GM21360 (cell line): ENCODE results near the gene RPS6KA2.

Experiments
- ATAC-seq: cut with Tn5 transposase; IDR thresholded peaks from one replicate; pipeline ENCODE4 v1.9.1; 2021; ENCODE audit warnings: mild to moderate bottlenecking, moderate library complexity; ENCODE audit not compliant: unreplicated experiment

The RPS6KA2 gene

GRCh38 chr6:166616261-166617238 lies 10.5 kb downstream of the RPS6KA2 start:
- no peak for ATAC-seq

DNA sequence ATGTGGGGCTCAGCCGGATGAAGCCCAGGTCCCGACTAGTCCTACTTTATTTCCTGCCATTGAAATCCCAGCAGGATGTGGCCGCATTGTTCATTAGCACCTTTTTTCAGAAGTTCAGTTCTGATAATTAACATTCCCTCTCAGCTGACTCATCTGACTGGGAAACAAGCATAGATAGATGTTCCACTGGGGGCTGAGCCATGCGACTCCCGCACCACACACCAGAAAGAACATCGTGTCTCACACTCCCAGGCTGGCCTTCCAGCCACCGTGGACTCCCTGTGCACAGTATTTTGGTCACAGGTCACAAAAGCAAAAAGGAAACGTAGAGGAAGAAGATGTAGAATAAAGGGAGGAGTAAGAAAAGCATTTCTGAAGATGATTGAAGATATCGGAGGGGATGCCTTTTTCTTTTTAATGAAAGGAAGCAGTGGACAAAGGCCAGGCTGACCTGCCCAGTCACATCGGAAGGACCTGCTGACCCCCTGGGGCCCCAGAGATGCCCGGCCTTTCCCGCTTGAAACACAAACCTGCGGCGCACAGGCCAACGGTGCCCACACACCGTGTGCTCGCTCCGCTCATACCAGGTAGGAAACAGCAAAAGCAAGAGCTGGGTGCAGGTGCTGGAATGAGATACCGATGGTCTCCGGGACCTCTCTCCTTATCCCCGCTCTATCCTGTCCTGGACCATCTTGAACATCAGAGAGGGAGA lies 11.8 kb downstream of the RPS6KA2 start:
- ATAC-seq, result no peak

- ATAC-seq, result no peak
Measured at GRCh38 chr6:166614589-166614988, 12.5 kb downstream of the RPS6KA2 start.

DNA sequence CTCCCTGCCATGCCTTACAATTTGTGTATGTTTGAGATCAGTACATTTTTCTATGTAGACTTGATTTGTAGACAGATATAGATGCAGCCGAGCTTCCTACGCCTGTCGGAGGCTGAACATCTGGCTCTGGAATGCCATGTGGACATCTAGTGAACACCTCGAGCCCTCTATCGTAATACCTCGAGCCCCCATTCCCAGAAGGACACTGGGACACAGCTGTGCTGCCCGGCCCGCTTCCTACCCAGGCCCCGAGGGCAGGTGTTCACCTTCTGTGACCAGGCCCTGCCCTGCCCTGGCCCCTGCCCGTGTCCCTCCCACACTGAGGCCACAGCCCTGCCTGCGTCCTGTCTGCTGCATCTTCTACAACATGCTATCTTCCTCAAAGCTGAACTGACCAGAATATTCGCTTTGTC lies 12.9 kb downstream of the RPS6KA2 start:
- ATAC-seq, result no peak

- ATAC-seq, result no peak
Measured at GRCh38 chr6:166613027-166613426, 14.0 kb downstream of the RPS6KA2 start.

DNA sequence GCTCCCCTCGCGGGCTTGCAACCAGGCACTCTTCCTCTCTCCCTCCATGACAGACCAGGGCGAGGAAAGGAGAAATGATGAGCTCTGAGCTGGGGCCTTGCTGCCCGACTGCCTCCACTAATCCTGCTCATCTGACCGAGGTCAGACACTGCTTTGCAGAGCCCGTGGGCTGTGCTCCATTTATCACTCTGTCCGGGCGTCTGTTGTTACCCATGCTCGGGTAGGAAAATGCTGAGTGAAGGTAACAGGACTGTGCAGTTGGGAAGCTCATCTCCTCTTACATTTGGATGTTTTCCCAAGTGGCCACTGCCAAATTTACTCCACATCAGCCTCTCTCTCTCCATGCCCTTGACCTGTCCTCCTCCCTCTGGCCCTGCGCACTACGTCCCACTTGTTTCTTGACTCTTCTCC lies 14.6 kb downstream of the RPS6KA2 start:
- ATAC-seq, result no peak

DNA sequence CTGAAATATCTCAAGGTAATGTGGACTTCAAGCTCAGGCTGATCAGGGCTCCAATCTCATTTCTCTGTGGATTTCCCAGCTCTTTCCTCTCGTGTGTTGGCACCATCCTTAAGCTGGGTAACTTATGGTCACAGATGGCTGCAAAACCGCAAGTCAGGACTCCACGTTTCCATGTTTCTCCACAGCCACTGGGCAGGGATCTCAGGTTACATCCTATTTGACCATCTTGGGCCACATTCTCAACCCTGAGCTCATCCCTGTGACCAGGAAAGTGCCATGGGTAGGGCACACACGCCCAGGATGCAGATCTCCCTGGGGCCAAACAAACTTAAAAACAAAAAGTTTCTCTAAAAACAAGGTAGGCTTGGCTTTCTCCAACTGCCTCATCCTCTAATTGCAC lies 15.4 kb downstream of the RPS6KA2 start:
- no peak for ATAC-seq

GRCh38 chr6:166610069-166610468 lies 17.0 kb downstream of the RPS6KA2 start:
- no peak for ATAC-seq

- ATAC-seq, result no peak
Measured at GRCh38 chr6:166608774-166609173, 18.3 kb downstream of the RPS6KA2 start.

DNA sequence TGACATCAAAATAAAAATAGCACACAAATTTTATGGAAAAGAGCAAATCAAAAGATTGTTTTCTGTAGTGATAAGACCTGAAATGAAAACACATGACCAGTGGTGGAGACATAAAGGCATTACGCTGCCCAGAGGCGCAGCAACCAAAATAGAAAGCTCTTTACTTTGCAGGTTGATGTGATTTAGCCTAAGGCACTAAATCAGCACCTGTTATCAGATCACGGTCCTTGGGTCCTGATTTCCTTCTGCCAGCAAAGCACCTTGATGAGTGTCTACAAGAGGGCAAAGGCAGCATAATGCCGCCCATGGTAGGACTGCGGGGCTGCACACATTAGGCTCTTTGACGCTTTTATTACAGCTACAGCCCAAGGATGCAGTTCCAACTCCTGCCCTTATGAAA lies 21.3 kb downstream of the RPS6KA2 start:
- ATAC-seq, result no peak

- no peak for ATAC-seq
Measured at GRCh38 chr6:166604911-166605310, 22.1 kb downstream of the RPS6KA2 start.

DNA sequence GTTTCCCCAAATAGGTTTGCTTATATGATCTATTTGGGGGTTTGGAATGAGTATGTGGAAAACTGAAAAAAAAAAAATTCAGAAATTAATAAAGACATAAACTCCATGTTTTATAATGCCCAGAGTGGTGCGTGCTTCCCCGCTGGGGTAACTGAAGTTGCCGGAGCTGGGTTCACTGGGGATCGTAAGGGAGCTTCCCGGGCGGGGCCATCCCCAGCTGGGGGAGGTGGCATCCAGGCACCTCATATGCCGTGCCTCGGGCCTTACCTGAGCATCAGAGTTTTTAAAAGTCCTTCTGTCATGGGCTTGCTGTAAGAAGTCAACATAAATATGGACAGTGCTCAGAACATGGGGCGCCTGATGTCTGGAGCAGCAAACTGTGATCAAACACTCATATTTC lies 22.7 kb downstream of the RPS6KA2 start:
- ATAC-seq, result no peak

- no peak for ATAC-seq
Measured at GRCh38 chr6:166603043-166603690, 23.9 kb downstream of the RPS6KA2 start.

GRCh38 chr6:166601956-166602355 lies 25.1 kb downstream of the RPS6KA2 start:
- ATAC-seq, result no peak

- no peak for ATAC-seq
Measured at GRCh38 chr6:166600931-166601330, 26.1 kb downstream of the RPS6KA2 start.

DNA sequence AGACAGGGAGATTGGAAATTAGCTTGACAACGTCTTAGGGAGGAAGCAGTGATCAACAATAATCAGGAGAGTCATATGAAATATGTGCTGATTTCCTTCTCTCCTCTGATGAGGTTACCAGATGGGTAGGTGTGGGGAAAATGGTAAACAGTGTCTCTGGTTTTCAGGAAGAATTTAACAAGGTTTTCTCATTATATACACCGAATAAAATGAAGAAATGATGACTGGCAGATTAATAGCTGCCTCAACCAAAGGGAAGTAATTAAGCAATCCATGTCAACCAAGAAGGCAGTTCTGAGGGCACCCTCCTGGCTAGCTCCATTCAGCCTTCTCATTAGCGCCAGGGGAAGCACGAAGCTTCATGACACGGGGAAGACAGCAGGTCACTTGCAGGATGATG lies 27.8 kb downstream of the RPS6KA2 start:
- ATAC-seq, result no peak

DNA sequence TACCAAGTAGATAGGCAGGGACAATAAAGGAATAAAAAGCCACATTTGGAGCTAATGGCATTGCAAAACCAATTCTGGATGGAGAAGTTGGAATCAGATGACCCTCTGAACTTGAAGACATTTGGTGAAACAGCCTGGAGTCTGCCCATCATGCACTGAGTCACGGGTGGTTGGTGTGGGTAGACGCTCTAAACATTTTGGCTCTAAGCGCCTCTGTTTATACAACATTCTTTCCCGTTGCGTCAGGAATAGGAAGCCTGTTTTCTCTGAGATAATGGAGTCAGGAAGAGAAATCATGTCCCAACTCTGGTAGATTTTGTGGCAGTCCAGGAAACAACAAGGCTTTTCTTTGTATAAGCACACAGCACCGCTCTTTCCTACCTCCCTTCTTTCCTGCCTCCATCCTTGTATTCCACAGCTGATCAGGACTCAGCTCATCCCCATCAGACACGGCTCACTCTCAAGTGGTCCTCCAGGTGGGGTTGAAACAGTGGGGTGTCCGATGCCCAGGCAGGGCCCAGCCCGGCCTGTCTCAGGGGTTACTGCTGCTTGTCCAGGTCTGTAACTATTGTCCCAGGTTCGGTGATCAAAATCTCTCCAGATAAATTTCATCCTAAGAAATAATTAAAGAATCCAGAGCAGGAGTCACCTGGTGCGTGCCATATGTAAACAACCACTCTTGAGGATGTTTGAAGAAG lies 28.5 kb downstream of the RPS6KA2 start:
- no peak for ATAC-seq

- no peak for ATAC-seq
Measured at GRCh38 chr6:166597711-166598440, 29.2 kb downstream of the RPS6KA2 start.

- ATAC-seq, result no peak
Measured at GRCh38 chr6:166596776-166597507, 30.1 kb downstream of the RPS6KA2 start.

- ATAC-seq, result no peak
Measured at GRCh38 chr6:166595949-166596348, 31.1 kb downstream of the RPS6KA2 start.
